ENCODE data around the gene RPL28.

The RPL28 gene

GRCh38 chr19:55451163-55451964 is 65.6 kb downstream of the RPL28 start:
- DNase-seq (ENCODE audit: low spot score), result no peak

- DNase-seq (ENCODE audit: low spot score), result no peak
These were observed 66.4 kb downstream of the RPL28 start for GRCh38 chr19:55451965-55452748.

Data from COLO829 (cell line).